HG03095 (cell line): ENCODE data around the gene THSD7B.

Source experiments
- ATAC-seq: cut with Tn5 transposase; IDR thresholded peaks from one replicate; pipeline ENCODE4 v1.9.1; 2021; ENCODE audit warnings: moderate library complexity; ENCODE audit not compliant: unreplicated experiment

THSD7B gene

GRCh38 chr2:136798766-136799165 is 33.4 kb downstream of the THSD7B start:
- ATAC-seq, result no peak

GRCh38 chr2:136801661-136802060 is 36.3 kb downstream of the THSD7B start:
- no peak for ATAC-seq

GRCh38 chr2:136809998-136810397 is 44.7 kb downstream of the THSD7B start:
- no peak for ATAC-seq

DNA sequence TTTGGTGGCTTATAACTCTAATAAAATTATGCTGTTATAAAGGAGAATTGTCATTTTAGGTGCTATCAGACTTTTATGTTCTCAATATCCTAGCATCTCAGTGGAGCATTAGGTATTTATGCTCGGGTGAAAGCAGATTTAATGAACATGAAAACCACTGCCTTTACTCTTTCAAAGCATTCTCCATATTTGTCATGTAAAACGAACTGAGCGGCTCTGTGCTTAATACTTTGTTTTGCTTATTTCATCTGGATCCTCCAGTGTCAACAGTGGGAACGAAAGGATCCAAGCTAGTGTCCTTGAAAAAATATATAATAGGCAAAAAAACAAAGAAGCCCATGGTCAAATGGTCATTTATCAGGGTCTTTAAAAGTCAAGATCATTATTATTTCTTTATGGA is 53.5 kb downstream of the THSD7B start:
- no peak for ATAC-seq

GRCh38 chr2:136823291-136823690 is 57.9 kb downstream of the THSD7B start:
- ATAC-seq, result no peak

DNA sequence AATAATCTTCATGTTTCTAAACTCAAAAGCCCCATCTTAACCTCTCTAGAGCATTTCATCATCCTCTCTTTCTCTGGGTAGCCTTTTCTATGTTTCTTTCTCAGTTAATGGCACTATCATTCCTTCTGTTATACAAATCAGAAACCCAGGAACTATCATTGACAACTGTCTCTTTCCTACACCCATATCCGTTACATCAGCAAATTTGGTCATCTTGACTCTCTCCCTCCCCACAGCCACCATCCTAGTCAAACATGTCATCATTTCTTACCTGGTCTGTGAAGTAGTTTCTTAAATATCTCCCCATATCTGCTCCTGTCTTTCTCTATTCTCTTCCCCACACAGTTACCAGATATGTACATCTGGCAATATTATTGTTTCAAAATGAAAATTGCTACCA is 62.8 kb downstream of the THSD7B start:
- ATAC-seq, result no peak

DNA sequence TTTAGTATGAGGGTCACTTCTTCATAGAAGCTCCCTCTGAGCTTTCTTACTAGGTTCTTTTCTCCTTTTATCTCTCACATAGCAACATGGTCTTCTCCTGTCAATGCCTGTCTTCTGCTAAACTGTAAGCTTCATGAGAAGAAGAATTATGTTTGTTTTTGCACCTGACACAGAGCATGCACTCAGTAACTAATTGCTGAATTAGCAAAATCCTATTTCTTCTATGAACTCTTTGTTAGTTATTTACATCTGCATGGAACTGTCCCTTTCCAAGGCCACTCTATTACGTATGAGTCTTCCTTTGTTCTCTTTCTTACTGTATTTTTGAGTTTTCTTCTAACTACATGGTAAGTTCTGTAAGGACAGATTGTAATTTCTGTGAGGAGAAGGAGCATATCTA is 63.4 kb downstream of the THSD7B start:
- ATAC-seq, result no peak

DNA sequence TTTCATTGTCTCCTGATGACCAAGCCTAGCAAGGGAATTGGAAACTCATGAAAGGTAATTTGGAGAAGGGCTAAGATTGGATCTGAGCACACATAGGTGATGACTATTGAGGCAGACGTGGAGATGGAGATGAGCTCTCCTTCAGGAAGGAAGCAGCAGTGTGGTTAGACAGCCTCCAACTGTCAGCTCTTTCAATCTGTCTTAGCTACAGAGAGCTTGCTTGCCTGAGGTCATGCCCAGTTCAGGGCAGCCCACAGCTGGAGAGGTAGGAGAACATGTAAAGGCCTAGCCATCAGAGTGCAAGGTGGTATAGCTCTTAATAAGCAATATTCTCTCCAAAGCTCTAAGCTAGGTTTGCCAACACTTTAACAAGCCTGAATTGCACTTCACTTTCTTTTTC is 79.2 kb downstream of the THSD7B start:
- ATAC-seq, result no peak

DNA sequence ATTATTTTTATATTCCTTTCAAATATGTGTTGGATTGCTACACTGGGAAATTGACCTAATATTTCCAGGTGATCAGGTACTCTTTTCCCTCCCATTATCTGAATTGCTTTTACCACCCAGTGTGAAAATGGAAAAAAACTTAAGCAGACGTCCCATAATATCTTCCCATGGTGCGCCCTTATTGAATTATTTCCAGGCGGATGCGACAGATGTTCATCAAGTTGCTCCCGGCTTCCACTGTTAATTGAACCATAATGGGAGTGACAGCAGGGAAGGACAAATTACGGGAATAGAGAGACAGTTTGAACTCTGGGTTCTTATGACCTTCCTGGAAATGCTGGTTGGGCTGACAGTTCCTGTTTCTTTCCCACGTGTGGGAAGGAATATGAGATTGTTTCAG is 93.3 kb downstream of the THSD7B start:
- ATAC-seq, result no peak

GRCh38 chr2:136860443-136860958 is 95.2 kb downstream of the THSD7B start:
- no peak for ATAC-seq

DNA sequence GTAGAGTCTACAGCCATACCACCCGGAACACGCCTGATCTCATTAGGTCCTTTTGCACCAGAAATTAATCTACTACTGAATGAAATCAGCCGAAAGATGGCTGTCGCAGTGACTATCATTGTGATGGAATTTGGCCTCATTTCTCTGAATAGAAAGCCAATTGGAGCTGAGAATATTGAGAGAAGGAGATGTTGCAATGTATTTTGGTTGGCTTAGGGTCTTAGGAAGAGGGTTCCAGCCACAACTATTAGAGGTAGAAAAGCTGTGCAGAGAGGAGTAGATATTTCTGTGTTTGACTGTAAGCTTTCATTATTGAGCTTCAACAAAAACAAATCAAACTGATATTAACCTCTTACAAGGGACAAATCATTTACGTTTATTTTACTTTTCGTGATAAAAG is 98.1 kb downstream of the THSD7B start:
- ATAC-seq, result no peak

GRCh38 chr2:136863874-136864273 is 98.5 kb downstream of the THSD7B start:
- no peak for ATAC-seq

- no peak for ATAC-seq
Observed at GRCh38 chr2:136871424-136871823, 106.1 kb downstream of the THSD7B start.

DNA sequence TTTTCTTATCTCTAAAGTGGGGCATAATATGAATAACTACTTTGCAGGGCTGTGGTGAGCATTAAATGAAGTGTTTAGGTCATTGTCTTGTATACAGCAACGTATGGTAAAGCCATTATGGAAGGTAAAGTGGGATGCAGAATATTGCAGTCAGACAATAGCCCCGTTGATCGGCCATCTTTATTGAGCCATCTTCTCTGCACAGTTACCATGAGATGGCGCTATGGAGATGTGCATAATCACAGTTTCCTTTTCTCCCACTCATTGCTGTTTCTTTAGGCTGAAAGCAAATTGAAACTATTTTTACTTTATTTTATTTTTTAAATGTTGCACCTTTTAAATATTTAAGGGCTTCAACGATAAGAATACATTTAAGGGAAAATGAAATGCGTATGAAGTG is 108.9 kb downstream of the THSD7B start:
- no peak for ATAC-seq

DNA sequence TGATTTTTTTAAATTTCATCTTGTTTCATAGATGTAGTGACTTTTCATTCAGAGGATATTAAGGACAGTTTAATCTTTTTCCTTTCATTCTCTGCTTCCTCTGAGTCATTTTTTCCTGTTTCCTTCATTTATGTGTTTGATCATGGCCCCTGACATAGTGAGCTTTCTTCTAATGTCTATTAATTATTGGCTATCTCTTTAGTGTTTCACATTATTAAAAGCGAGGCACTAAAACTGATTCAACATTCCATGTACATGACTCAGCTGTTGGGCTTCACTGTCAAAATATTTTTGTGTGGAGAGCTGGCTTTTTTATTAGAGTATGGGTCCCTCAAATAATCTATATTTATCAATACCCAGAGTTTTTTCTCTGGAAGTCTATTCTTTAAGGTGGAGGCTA is 125.8 kb downstream of the THSD7B start:
- no peak for ATAC-seq

- no peak for ATAC-seq
Observed at GRCh38 chr2:136894007-136894634, 128.8 kb downstream of the THSD7B start.

DNA sequence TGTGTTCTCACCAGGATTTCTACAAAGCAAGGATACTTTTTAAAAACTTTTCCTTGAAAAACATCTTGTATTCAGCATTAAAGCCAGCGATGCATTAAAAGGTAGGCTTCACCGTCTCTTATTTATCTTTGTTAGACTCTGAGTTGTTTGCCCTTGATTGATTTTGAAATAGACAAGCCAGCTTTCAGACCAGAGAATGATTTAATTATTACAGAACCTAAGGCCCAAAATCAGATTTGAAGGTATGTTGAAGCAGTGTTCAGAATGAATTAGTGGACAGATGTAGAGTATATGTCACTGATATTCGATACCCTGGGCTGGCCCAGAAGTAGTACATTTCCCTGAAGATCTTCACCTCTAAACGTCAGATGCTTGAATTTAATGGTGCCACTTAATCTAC is 136.4 kb downstream of the THSD7B start:
- ATAC-seq, result no peak

DNA sequence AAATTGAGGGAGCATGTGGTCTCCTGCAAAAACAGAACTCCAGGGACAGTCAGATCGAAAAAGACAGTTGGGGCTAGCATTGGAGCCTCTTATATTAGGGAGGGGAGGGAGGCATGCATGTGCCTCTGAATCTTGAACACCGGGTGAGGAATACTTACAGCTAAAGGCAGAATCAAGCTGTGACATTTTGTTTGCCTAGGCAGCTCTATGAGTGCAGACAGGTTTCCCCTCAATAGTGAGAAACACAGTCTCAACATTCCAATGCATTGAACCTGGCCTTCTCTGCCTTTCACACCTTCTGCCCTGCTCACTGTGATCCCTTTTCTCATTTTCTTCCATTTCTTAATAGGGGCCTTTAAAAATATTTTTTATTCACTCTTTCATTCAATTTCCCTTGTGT is 140.4 kb downstream of the THSD7B start:
- ATAC-seq, result no peak

GRCh38 chr2:136909777-136910176 is 144.4 kb downstream of the THSD7B start:
- ATAC-seq, result no peak

DNA sequence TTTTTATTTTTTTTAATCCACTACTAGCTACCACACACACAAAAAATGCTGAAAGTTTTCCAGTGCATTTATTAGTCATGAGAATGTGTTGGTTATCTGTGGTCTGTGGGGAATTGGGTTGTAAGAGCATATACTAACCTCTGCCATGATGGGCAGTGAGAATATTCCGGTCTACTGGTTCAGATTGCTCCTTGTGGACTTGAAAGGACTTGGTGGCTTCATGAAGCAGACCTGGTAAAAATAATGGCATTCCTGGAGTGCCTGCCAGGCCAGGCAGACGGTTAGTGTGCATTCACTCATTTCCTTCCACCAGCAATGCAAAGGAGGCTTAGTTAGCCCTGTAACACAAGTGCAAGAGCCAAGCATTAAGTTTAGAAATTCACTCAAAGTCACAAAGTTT is 150.8 kb downstream of the THSD7B start:
- no peak for ATAC-seq

GRCh38 chr2:136917411-136917881 is 152.1 kb downstream of the THSD7B start:
- ATAC-seq, result no peak

GRCh38 chr2:136919682-136920081 is 154.3 kb downstream of the THSD7B start:
- no peak for ATAC-seq

DNA sequence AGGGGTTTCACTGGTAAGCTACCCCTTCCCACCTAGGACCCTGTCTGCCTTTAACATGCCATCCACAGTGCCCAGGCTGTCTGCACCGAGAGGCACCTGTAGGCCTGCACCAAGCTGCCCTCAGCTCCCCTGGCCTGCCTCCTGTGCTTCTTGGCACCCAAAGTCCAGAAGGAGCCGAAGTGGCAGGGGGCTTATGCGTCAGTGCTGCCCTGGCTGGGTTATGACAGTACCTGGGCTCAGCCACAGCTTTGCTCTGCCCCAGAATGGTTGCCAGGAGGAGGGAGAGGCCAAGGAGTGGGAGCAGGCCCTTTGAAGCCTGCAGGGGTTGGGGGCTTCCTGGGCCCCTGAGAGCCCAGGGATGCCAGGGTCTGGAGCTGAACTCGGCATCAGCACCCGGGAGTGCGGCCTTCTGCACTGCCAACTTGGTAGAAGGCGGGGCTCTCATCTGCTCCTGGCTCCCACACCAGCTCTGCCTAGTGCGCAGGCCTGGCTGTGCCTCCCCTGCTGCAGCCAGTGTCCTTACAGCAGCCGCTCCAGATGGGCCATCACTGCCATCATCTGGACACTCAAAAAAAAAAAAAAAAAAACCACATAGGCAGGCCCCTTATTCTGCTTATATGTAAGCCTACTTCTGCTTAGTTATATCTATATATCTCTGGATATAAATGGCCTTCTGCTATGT is 155.4 kb downstream of the THSD7B start:
- ATAC-seq, result no peak
